ENCODE data around the gene GTSE1. TPM values are rescaled to one million over a fixed set of nuclear protein-coding genes. Genes with fewer than 3 reads are reported as not detected.

Gene GTSE1
- polyA plus RNA-seq, 2 of the 4 experiments (the other 2 are of a cell fraction): 11.5 to 25.7 TPM

- FAIRE-seq (no peak), DNase-seq (ENCODE audit: low read depth in 1 of 2, low spot score in 1 of 2) (no peak), ATAC-seq (no peak)
- Histone ChIP-seq H3K4me3 (no peak overlapping the region), H3K9me3 (no peaks in the 10 kb centered on the region), H3K4me1 (peaks cover 11% of the 10 kb centered on the region), H3K4me2 (no peak overlapping the region), H3K27ac (no peak overlapping the region)
- 98% methylated on average over 20 of the region's 35 CpGs for WGBS (ENCODE audit: missing lambda C conversion rate)
- POLR2A ChIA-PET: no interaction called here
- TF ChIP-seq POLR2AphosphoS2 (conservative IDR thresholded peaks at IDR 0.05; ENCODE audit: low read length) (no peak), ZNF302 (CRISPR knock-in tag; IDR thresholded peaks at IDR 0.05) (no peak), ATOH8 (CRISPR knock-in tag; IDR thresholded peaks at IDR 0.05; ENCODE audit: low read depth) (no peak), HES2 (IDR thresholded peaks at IDR 0.05) (no peak), PBX3 (IDR thresholded peaks at IDR 0.05) (no peak), MAZ (IDR thresholded peaks at IDR 0.05; ENCODE audit: borderline replicate concordance, low read depth, low read length) (no peak), CEBPB (IDR thresholded peaks at IDR 0.05) (no peak), ZFP36 (IDR thresholded peaks at IDR 0.05; ENCODE audit: borderline replicate concordance, partially characterized antibody) (no peak), HDAC2 (IDR thresholded peaks at IDR 0.05) (no peak), RARB (CRISPR knock-in tag; IDR thresholded peaks at IDR 0.05) (no peak), EP300 (IDR thresholded peaks at IDR 0.05) (no peak), ZSCAN20 (CRISPR knock-in tag; IDR thresholded peaks at IDR 0.05) (no peak), FOXS1 (CRISPR knock-in tag; IDR thresholded peaks at IDR 0.05) (no peak), USF2 (IDR thresholded peaks at IDR 0.05) (no peak), POLR2A (IDR thresholded peaks at IDR 0.05; ENCODE audit: low read length) (no peak)
- CTCF ChIA-PET: interaction anchor here (1.4 to 7.8 kb wide), 2 partner anchors 9 to 177 kb away, joined by 3 to 171 read pairs; no protein-coding TSS in a partner anchor
These were observed 67.1 kb downstream of the GTSE1 start for GRCh38 chr22:46363611-46364321.

- Histone ChIP-seq H3K9me3 (no peaks in the 10 kb centered on the region), H3K4me3 (no peak overlapping the region), H3K4me2 (no peak overlapping the region), H3K4me1 (peaks cover 11% of the 10 kb centered on the region), H3K27ac (no peak overlapping the region)
- ChIA-PET POLR2A (no interaction called here), CTCF (interaction anchor here (0.5 to 7.8 kb wide), 3 partner anchors 8 to 224 kb away, joined by 3 to 171 read pairs (median 3); no protein-coding TSS in a partner anchor)
- WGBS (ENCODE audit: missing lambda C conversion rate): 100% methylated on average over 3 of the region's 26 CpGs
- DNase-seq (ENCODE audit: low read depth in 1 of 2, low spot score in 1 of 2) (no peak), FAIRE-seq (no peak), ATAC-seq (no peak)
- TF ChIP-seq FOSL2 (IDR thresholded peaks at IDR 0.05): no peak
- no peak for TF ChIP-seq FOSL2 (CRISPR knock-in tag; IDR thresholded peaks at IDR 0.05)
- TF ChIP-seq KDM5A (IDR thresholded peaks at IDR 0.05): no peak
- no peak for TF ChIP-seq REST (IDR thresholded peaks at IDR 0.05)
- no peak for TF ChIP-seq MYC (IDR thresholded peaks at IDR 0.05; ENCODE audit: borderline replicate concordance, low read length)
- TF ChIP-seq CBX2 (IDR thresholded peaks at IDR 0.05; ENCODE audit: borderline replicate concordance, low read depth): no peak
- TF ChIP-seq NPAS2 (CRISPR knock-in tag; IDR thresholded peaks at IDR 0.05; ENCODE audit: borderline replicate concordance): no peak
- TF ChIP-seq POLR2AphosphoS2 (conservative IDR thresholded peaks at IDR 0.05; ENCODE audit: low read length): no peak
These were observed 67.9 kb downstream of the GTSE1 start for GRCh38 chr22:46364341-46365165.
